ENCODE measurements around the gene BOLL.
"Not testable (repeated sequence)": the region's sequence is repeated elsewhere in the genome, so short reads cannot be mapped to it uniquely, and the experiment has no call there.

The BOLL gene, protein sequence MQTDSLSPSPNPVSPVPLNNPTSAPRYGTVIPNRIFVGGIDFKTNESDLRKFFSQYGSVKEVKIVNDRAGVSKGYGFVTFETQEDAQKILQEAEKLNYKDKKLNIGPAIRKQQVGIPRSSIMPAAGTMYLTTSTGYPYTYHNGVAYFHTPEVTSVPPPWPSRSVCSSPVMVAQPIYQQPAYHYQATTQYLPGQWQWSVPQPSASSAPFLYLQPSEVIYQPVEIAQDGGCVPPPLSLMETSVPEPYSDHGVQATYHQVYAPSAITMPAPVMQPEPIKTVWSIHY

DNA sequence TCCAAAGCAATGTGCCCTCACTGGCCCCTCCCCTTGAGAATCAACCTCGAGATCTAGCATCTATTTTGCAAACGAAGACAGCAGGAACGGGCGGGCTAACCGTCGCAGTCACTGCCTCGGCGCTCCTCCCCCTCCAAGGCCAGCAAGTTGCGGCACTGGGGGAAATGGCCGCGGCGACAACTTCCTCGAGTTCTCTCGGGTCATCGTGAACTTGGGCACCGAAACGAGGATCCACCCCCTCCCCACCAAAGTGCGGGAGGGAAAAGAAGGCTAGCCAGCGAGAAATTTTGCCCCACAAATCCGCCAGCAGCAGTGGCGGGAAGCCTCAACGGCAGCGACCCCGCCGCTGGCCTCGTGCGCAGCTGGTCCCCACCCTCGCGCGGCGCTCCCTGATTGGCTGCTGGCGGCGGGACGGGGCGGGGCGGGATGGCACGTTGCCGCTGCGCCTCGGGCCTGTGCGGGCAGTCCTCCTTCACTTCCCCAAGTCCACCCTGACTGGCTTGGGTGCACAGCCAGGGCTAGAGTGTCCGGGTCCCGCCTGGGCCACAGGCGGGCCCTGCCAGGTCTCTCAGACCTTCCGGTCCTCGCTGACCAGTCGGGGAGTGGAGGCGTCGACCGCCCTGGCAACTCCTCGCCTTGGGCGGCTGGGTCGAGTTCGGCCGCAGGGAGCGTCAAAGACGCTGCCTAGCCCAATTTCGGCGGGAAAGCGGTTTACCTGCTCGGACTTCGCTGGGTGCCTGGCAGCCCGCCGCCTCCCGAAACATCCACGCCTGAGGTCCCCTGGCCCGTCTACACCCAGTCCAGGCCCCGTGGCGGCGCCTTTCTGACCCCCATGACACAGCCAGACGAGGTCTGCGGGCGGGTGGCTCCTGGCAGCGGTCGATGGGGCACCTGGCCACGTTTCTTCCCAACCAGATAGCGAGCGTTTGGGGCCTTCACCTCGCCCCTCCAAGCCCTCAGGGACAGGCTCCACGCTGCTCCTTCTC is at the start of gene BOLL:
BOLL (minus strand) TSS at position 364 of the 986 bp plus-strand sequence. CDS start 3,469 bp downstream, outside the sequence.
- Histone ChIP-seq H3K4me1 (ENCODE audit: insufficient read depth, low read length) (no peaks in the 10 kb centered on the region), H3K9me3 (ENCODE audit: insufficient read depth, low read depth, low read length) (no peaks in the 10 kb centered on the region), H3K36me3 (ENCODE audit: insufficient read depth, low read depth, low read length) (no peaks in the 10 kb centered on the region), H3K4me3 (ENCODE audit: low read length) (peak within 1 kb of the TSS; percentile 64; the same call in 1 of the 2 replicates), H3K9ac (ENCODE audit: low read depth, low read length) (no peak within 1 kb of the TSS), H3K27me3 (ENCODE audit: insufficient read depth, low read length) (peaks cover 32% of the 10 kb centered on the region), H3K27ac (ENCODE audit: low read length) (no peak within 1 kb of the TSS)

DNA sequence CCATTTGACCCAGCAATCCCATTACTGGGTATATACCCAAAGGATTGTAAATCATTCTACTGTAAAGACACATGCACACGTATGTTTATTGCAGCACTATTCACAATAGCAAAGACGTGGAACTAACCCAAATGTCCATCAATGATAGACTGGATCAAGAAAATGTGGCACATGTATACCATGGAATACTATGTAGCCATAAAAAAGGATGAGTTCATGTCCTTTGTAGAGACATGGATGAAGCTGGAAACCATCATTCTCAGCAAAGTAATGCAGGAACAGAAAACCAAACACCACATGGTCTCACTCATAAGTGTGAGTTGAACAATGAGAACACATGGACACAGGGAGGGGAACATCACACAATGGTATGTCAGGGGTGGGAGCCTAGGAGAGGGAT is 49.7 kb upstream of the BOLL start:
- not testable (repeated sequence) for H3K9ac ChIP-seq (ENCODE audit: low read depth, low read length); H3K4me1 ChIP-seq (ENCODE audit: insufficient read depth, low read length); H3K36me3 ChIP-seq (ENCODE audit: insufficient read depth, low read depth, low read length); H3K27me3 ChIP-seq (ENCODE audit: insufficient read depth, low read length); H3K9me3 ChIP-seq (ENCODE audit: insufficient read depth, low read depth, low read length); H3K27ac ChIP-seq (ENCODE audit: low read length); H3K4me3 ChIP-seq (ENCODE audit: low read length)

DNA sequence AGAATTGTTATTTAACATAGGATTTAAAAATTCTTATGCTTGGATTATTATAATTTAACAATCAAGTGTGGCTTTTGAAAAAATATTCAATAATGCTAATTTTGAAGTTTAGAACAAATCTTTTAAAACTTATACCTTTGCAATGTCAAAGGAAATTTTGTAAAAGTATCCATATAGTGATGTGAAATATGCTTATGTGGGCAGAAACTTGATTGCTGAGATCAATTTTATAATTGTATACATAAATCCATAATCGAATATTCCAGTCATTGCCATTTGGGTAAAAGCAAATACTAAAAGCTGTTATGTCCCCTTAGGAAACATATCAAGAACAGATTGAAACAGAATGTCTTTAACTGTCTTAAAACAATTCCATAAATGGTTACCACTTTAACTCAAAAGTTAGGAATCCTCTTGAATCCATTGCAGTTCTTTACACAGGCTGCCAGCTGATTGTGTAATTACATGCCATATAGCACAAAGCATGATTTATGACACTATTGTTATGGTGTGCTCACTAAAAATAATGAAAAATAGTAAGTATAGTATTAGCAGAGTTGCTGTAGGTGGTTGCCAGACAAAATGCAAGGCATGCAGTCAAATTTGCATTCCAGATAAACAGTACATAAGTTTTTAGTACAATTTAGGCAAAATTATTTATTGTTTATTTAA is 43.5 kb upstream of the BOLL start:
- no peak overlapping the region for H3K4me3 ChIP-seq (ENCODE audit: low read length)
- H3K9me3 ChIP-seq (ENCODE audit: insufficient read depth, low read depth, low read length), result no peaks in the 10 kb centered on the region
- no peak overlapping the region for H3K27ac ChIP-seq (ENCODE audit: low read length)
- H3K9ac ChIP-seq (ENCODE audit: low read depth, low read length), result no peak overlapping the region
- no peaks in the 10 kb centered on the region for H3K27me3 ChIP-seq (ENCODE audit: insufficient read depth, low read length)
- no peaks in the 10 kb centered on the region for H3K36me3 ChIP-seq (ENCODE audit: insufficient read depth, low read depth, low read length)
- no peaks in the 10 kb centered on the region for H3K4me1 ChIP-seq (ENCODE audit: insufficient read depth, low read length)

DNA sequence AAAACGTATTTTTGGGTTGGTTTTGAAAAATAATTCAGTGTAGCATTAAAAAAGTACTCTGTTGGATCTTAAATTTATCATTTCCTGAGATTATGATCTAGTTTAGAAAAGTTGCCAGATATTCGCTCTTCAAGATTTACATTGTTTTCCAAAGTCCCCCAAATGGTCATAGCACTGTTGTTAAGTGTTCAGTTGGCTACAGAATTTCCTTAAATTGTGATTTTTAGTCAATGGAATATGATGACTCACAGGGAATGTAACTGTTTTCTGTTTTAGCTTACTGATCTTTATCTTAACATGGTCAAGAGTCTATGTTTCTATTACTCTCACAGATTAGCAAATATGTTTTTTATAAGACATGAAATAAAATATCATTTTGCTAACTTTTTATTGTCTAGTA is 42.5 kb upstream of the BOLL start:
- H3K9me3 ChIP-seq (ENCODE audit: insufficient read depth, low read depth, low read length), result no peaks in the 10 kb centered on the region
- H3K36me3 ChIP-seq (ENCODE audit: insufficient read depth, low read depth, low read length), result no peaks in the 10 kb centered on the region
- H3K4me3 ChIP-seq (ENCODE audit: low read length), result no peak overlapping the region
- no peaks in the 10 kb centered on the region for H3K4me1 ChIP-seq (ENCODE audit: insufficient read depth, low read length)
- H3K9ac ChIP-seq (ENCODE audit: low read depth, low read length), result no peak overlapping the region
- no peak overlapping the region for H3K27ac ChIP-seq (ENCODE audit: low read length)
- no peaks in the 10 kb centered on the region for H3K27me3 ChIP-seq (ENCODE audit: insufficient read depth, low read length)

DNA sequence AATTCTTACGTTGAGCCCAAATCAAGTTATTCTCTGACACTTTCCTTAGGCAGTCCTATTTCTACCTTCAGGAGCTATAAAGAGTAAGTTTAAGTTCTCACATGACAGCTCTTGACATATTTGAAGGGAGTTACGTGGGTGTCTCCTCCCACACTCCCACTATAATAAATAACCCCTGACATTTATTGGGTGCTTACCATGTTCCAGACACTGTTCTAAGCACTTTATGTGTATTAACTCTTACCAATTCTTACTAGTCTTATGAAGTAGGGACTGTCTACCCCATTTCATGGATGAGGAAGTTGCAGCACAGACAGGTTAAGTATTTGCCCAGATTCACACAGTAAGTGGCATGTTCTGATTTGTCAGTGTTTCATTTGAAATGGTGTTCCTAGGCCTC is 37.2 kb upstream of the BOLL start:
- Histone ChIP-seq H3K4me1 (ENCODE audit: insufficient read depth, low read length) (no peaks in the 10 kb centered on the region), H3K27me3 (ENCODE audit: insufficient read depth, low read length) (no peaks in the 10 kb centered on the region), H3K9me3 (ENCODE audit: insufficient read depth, low read depth, low read length) (no peaks in the 10 kb centered on the region), H3K9ac (ENCODE audit: low read depth, low read length) (no peak overlapping the region), H3K27ac (ENCODE audit: low read length) (no peak overlapping the region), H3K4me3 (ENCODE audit: low read length) (no peak overlapping the region), H3K36me3 (ENCODE audit: insufficient read depth, low read depth, low read length) (no peaks in the 10 kb centered on the region)

DNA sequence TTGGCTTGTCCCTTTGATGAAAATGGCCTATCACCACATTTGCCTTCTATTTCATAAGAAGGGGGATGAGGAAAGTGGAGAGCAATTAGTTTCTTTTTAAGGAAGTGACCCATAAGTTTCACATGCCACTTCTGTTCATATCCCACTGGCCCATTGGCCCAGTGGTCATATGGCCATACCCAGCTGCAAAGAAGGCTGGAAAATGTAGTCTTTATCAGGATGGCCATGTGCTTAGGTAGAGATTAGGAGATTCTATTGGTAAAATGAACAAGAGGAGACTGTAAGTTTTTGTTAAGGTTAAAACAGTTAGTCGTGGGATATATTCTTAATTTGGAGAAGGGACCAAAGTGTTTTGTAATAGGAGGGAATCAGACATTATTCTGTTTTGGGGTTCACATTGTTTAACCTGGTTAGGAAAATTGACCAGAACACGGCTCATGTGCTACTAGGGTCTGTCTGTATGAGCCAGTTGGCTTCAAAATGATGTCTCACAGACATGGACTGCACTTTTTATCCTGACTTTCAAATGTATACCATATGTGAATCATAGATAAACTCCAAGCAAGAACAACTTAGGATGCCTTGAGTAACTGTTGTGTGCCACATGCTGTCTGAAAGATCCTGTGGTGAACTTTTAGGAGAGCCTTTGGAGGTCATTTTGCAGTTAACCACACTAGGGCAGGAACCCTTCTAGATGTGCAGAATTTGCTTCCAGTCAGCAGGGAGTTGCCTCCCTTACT is 36.6 kb upstream of the BOLL start:
- no peaks in the 10 kb centered on the region for H3K4me1 ChIP-seq (ENCODE audit: insufficient read depth, low read length)
- no peaks in the 10 kb centered on the region for H3K27me3 ChIP-seq (ENCODE audit: insufficient read depth, low read length)
- H3K27ac ChIP-seq (ENCODE audit: low read length), result no peak overlapping the region
- no peaks in the 10 kb centered on the region for H3K9me3 ChIP-seq (ENCODE audit: insufficient read depth, low read depth, low read length)
- H3K4me3 ChIP-seq (ENCODE audit: low read length), result no peak overlapping the region
- H3K36me3 ChIP-seq (ENCODE audit: insufficient read depth, low read depth, low read length), result no peaks in the 10 kb centered on the region
- H3K9ac ChIP-seq (ENCODE audit: low read depth, low read length), result no peak overlapping the region

DNA sequence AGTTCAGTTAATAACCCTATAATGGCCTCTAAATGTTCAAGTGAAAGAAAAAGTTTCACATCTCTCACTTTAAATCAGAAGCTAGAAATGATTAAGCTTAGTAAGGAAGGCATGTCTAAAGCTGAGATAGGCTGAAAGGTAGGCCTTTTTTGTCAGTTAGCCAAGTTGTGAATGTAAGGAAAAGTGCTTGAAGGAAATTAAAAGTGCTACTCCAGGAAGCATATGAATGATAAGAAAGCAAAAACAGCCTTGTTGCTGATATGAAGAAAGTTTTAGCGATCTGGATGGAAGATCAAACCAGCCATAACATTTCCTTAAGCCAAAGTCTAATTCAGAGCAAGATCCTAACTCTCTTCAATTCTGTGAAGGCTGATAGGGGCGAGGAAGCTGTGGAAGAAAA is 29.4 kb upstream of the BOLL start:
- Histone ChIP-seq H3K4me3 (ENCODE audit: low read length) (no peak overlapping the region), H3K36me3 (ENCODE audit: insufficient read depth, low read depth, low read length) (no peaks in the 10 kb centered on the region), H3K27ac (ENCODE audit: low read length) (no peak overlapping the region), H3K4me1 (ENCODE audit: insufficient read depth, low read length) (no peaks in the 10 kb centered on the region), H3K9ac (ENCODE audit: low read depth, low read length) (no peak overlapping the region), H3K9me3 (ENCODE audit: insufficient read depth, low read depth, low read length) (no peaks in the 10 kb centered on the region), H3K27me3 (ENCODE audit: insufficient read depth, low read length) (no peaks in the 10 kb centered on the region)

DNA sequence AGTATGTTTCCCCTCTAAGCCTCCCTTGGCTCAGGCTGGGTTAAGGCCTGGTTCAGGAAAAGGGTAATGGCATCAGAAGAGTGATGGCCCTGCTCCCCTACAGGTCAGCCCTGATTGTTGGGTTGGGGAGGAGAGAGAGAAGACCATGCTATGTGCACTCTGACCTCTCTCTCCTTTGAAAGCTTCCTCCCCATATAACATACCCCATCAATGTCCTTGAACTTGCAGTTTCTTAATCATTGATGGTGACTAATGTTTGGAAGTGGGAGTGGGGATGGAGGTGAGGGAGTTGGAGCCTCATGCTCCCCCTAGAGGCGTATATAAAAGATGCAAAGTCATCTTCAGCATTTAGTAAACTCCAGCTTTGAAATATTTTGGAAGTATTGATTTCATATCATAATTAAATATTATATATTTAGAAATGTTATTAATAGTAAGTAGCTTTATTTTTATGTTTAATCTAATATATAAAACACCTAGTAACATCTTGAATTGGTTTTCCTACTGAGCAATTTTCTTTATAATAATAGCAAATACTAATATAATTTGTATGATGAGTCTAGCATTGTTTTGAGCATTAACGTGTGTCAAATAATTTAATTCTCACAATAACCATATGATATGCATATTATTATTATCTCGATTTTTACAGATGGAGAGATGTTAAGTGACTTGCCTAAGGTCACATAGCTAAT is 28.1 kb upstream of the BOLL start:
- Histone ChIP-seq H3K36me3 (ENCODE audit: insufficient read depth, low read depth, low read length) (no peaks in the 10 kb centered on the region), H3K27me3 (ENCODE audit: insufficient read depth, low read length) (peaks cover 4% of the 10 kb centered on the region; the same call in 1 of the 2 replicates), H3K9me3 (ENCODE audit: insufficient read depth, low read depth, low read length) (no peaks in the 10 kb centered on the region), H3K4me3 (ENCODE audit: low read length) (no peak overlapping the region), H3K4me1 (ENCODE audit: insufficient read depth, low read length) (no peaks in the 10 kb centered on the region), H3K9ac (ENCODE audit: low read depth, low read length) (no peak overlapping the region), H3K27ac (ENCODE audit: low read length) (no peak overlapping the region)

DNA sequence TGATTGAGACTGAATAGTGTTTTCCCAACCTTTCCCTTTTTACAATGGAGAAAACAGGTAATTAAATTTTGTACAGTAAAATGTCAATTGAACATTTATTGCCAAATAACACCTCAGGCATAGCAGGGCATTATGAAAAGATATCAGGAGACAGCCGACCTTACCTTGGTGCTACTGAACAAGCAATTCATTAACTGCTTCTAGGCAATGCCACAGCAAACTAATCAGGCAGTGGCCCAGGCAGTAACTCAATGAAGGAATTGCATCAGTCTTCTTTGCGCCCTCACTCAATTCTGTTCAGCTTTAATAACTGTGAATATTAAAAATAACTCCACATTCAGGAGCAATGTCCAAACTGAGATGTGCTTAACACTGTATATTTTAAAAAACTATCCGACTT is 25.4 kb upstream of the BOLL start:
- Histone ChIP-seq H3K4me1 (ENCODE audit: insufficient read depth, low read length) (no peaks in the 10 kb centered on the region), H3K27me3 (ENCODE audit: insufficient read depth, low read length) (peaks cover 31% of the 10 kb centered on the region), H3K9me3 (ENCODE audit: insufficient read depth, low read depth, low read length) (no peaks in the 10 kb centered on the region), H3K27ac (ENCODE audit: low read length) (no peak overlapping the region), H3K4me3 (ENCODE audit: low read length) (no peak overlapping the region), H3K36me3 (ENCODE audit: insufficient read depth, low read depth, low read length) (no peaks in the 10 kb centered on the region), H3K9ac (ENCODE audit: low read depth, low read length) (no peak overlapping the region)

DNA sequence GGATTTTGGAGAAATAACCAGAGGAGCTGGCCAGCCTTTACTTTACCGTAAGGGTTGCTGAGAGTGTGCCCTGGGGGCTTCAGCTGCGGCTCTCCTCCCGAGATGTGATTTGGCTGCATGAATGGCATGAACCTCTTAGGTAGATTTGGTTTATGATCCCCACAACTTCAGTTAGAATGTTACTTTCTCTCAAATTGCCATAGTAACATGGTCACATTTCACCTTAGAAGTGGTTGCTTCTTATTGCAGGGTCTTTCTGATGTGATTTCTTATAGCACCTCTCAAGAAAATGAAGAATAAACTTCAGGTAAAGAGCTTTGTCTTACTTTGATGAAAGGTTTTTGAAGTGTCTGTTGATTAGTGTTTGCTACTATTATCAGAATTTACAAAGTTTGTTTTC is 24.9 kb upstream of the BOLL start:
- H3K9ac ChIP-seq (ENCODE audit: low read depth, low read length), result no peak overlapping the region
- H3K36me3 ChIP-seq (ENCODE audit: insufficient read depth, low read depth, low read length), result no peaks in the 10 kb centered on the region
- no peak overlapping the region for H3K4me3 ChIP-seq (ENCODE audit: low read length)
- peaks cover 35% of the 10 kb centered on the region for H3K27me3 ChIP-seq (ENCODE audit: insufficient read depth, low read length)
- no peaks in the 10 kb centered on the region for H3K4me1 ChIP-seq (ENCODE audit: insufficient read depth, low read length)
- no peaks in the 10 kb centered on the region for H3K9me3 ChIP-seq (ENCODE audit: insufficient read depth, low read depth, low read length)
- no peak overlapping the region for H3K27ac ChIP-seq (ENCODE audit: low read length)

DNA sequence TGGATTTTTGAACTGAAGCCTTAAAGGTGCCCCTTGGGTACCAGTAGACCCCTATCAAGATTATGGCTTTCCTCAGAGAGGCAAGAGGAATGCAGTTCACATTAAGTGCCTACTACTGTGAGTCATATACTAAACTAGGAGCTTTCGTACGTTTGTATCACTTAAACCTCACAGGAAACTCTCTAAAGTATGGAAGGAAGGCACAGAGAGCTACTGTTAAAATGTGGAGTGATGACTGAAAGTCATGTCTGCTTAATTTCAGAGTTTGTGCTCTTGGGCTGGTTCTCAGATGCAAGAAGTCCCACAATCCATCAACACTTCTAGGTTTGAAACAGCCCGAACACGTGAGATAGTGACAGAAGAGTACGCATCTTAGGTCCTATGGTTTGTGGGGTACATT is 23.9 kb upstream of the BOLL start:
- Histone ChIP-seq H3K4me3 (ENCODE audit: low read length) (no peak overlapping the region), H3K27me3 (ENCODE audit: insufficient read depth, low read length) (peaks cover 40% of the 10 kb centered on the region), H3K36me3 (ENCODE audit: insufficient read depth, low read depth, low read length) (no peaks in the 10 kb centered on the region), H3K9me3 (ENCODE audit: insufficient read depth, low read depth, low read length) (no peaks in the 10 kb centered on the region), H3K9ac (ENCODE audit: low read depth, low read length) (no peak overlapping the region), H3K4me1 (ENCODE audit: insufficient read depth, low read length) (no peaks in the 10 kb centered on the region), H3K27ac (ENCODE audit: low read length) (no peak overlapping the region)
